Neuronal stem cell (in vitro differentiated cells): ENCODE data around the gene PITPNM3.

Source experiments
- DNase-seq: peaks from one replicate; pipeline ENCODE4 v3.0.0-alpha.2; 2013; ENCODE audit warnings: low spot score
- H2AFZ ChIP-seq: one replicate; pipeline ENCODE4 v1.6.1; 2013; ENCODE audit warnings: mild to moderate bottlenecking, low read length, inconsistent platforms
- H2AK5ac ChIP-seq: 2 replicates; pipeline ENCODE4 v1.6.1; 2013; ENCODE audit warnings: low read depth, mild to moderate bottlenecking, inconsistent platforms, low read length, moderate library complexity, mixed read lengths
- H2BK120ac ChIP-seq: 2 replicates; pipeline ENCODE4 v1.6.1; 2013; ENCODE audit warnings: low read depth, mild to moderate bottlenecking, inconsistent platforms, low read length, moderate library complexity, mixed read lengths
- H2BK12ac ChIP-seq: one replicate; pipeline ENCODE4 v1.6.1; 2013; ENCODE audit warnings: low read length, inconsistent platforms
- H2BK15ac ChIP-seq: 2 replicates; pipeline ENCODE4 v1.6.1; 2013; ENCODE audit warnings: mild to moderate bottlenecking, low read length, inconsistent platforms, mixed read lengths
- H2BK5ac ChIP-seq: one replicate; pipeline ENCODE4 v1.6.1; 2013; ENCODE audit warnings: inconsistent platforms, mild to moderate bottlenecking, low read length, moderate library complexity
- H3K14ac ChIP-seq: one replicate; pipeline ENCODE4 v1.6.1; 2013; ENCODE audit warnings: low read length, inconsistent platforms
- H3K18ac ChIP-seq: 2 replicates; pipeline ENCODE4 v1.6.1; 2013; ENCODE audit warnings: low read length, inconsistent platforms
- H3K23ac ChIP-seq: 2 replicates; pipeline ENCODE4 v1.6.1; 2013; ENCODE audit warnings: low read depth, mild to moderate bottlenecking, mixed read lengths, low read length, inconsistent platforms; ENCODE audit not compliant: poor library complexity
- H3K27ac ChIP-seq: replicated peaks from 3 replicates; pipeline ENCODE4 v1.5.1; 2013; ENCODE audit warnings: low read length, inconsistent platforms
- H3K27me3 ChIP-seq, 3 experiments: 2 replicates each; pipeline ENCODE4 v1.6.1; 2013; ENCODE audit warnings: low read length in 3 of 3, mild to moderate bottlenecking in 2 of 3, inconsistent platforms in 1 of 3, low read depth in 1 of 3, mixed read lengths in 1 of 3, moderate library complexity in 1 of 3; ENCODE audit not compliant: control insufficient read depth in 3 of 3, insufficient read depth in 3 of 3
- H3K36me3 ChIP-seq, 2 donors: replicated peaks in 1 of 2; 2 replicates each; pipeline ENCODE4 v1.6.1; 2013; ENCODE audit warnings: low read length in 2 of 2; ENCODE audit not compliant: control insufficient read depth in 2 of 2, insufficient read depth in 2 of 2
- H3K4ac ChIP-seq: 2 replicates; pipeline ENCODE4 v1.6.1; 2013; ENCODE audit warnings: inconsistent platforms, mild to moderate bottlenecking, low read length, moderate library complexity
- H3K4me1 ChIP-seq, 2 donors: 1 replicate in 1 of 2; 2 replicates in 1 of 2; pipeline ENCODE4 v1.6.1; 2013; ENCODE audit warnings: low read length in 2 of 2, low read depth in 1 of 2; ENCODE audit not compliant: control insufficient read depth in 2 of 2, insufficient read depth in 1 of 2
- H3K4me2 ChIP-seq: one replicate; pipeline ENCODE4 v1.6.1; 2013; ENCODE audit warnings: mild to moderate bottlenecking, low read length, inconsistent platforms; ENCODE audit not compliant: insufficient read depth, poor library complexity, severe bottlenecking
- H3K4me3 ChIP-seq, 2 donors: 2 replicates each; pipeline ENCODE4 v1.5.1; 2013; ENCODE audit warnings: low read length in 2 of 2, mild to moderate bottlenecking in 2 of 2, inconsistent platforms in 1 of 2, moderate library complexity in 1 of 2
- H3K79me1 ChIP-seq: one replicate; pipeline ENCODE4 v1.6.1; 2013; ENCODE audit warnings: low read depth, mild to moderate bottlenecking, inconsistent platforms, low read length, moderate library complexity
- H3K9ac ChIP-seq: one replicate; pipeline ENCODE4 v1.6.1; 2013; ENCODE audit warnings: mild to moderate bottlenecking, low read depth, low read length, inconsistent platforms; ENCODE audit not compliant: poor library complexity
- H3K9me3 ChIP-seq, 2 donors: replicated peaks in 1 of 2; 2 replicates each; pipeline versions ENCODE3 to v1.6.1; 2013; ENCODE audit warnings: low read length in 2 of 2, mild to moderate bottlenecking in 2 of 2, inconsistent platforms in 1 of 2, low read depth in 1 of 2, mixed read lengths in 1 of 2, moderate library complexity in 1 of 2; ENCODE audit not compliant: control insufficient read depth in 2 of 2, insufficient read depth in 1 of 2
- H4K8ac ChIP-seq: one replicate; pipeline ENCODE4 v1.6.1; 2013; ENCODE audit warnings: low read depth, mild to moderate bottlenecking, inconsistent platforms, low read length, moderate library complexity
- H4K91ac ChIP-seq: one replicate; pipeline ENCODE4 v1.6.1; 2013; ENCODE audit warnings: low read length, low read depth, mild to moderate bottlenecking, inconsistent platforms; ENCODE audit not compliant: poor library complexity
- WGBS, 2 donors: extraction: QIAGEN DNeasy Blood & Tissue Kit; methylation state at CpG; one replicate each; pipeline ENCODE4 v1.1.7; 2013; ENCODE audit warnings: missing lambda C conversion rate in 2 of 2, mixed read lengths in 1 of 2; ENCODE audit not compliant: insufficient read length in 2 of 2, insufficient replicate concordance in 1 of 2; ENCODE audit errors: extremely low coverage in 2 of 2; 5-methylcytosine and 5-hydroxymethylcytosine counted together

Gene PITPNM3

GRCh38 chr17:6477831-6478383, 78.4 kb downstream of the PITPNM3 start:
- Histone ChIP-seq H2AK5ac (peak overlapping the region; percentile 93), H2AFZ (no peak overlapping the region), H3K4me1 (peaks cover 13 to 33% of the 10 kb centered on the region in 2 donors), H3K79me1 (no peaks in the 10 kb centered on the region), H3K18ac (peak overlapping the region; percentile 90), H3K23ac (peak overlapping the region; percentile 76), H4K8ac (no peak overlapping the region), H3K27me3 (peaks cover 0 to 3% (median 0%) of the 10 kb centered on the region in 3 experiments), H3K14ac (no peak overlapping the region), H3K27ac (no peak overlapping the region), H3K4me2 (no peak overlapping the region), H3K4ac (no peak overlapping the region), H3K9ac (no peak overlapping the region), H2BK15ac (peak overlapping the region; percentile 99), H2BK5ac (peak overlapping the region; percentile 17), H4K91ac (peak overlapping the region; percentile 27), H3K36me3 (no peaks in the 10 kb centered on the region), H2BK12ac (peak overlapping the region; percentile 69), H3K9me3 (no peaks in the 10 kb centered on the region), H2BK120ac (peak overlapping the region; percentile 93), H3K4me3 (no peak overlapping the region)
- DNase-seq: no peak
- WGBS, 2 donors: no CpG with 5 or more reads among the region's 14 CpGs

DNA sequence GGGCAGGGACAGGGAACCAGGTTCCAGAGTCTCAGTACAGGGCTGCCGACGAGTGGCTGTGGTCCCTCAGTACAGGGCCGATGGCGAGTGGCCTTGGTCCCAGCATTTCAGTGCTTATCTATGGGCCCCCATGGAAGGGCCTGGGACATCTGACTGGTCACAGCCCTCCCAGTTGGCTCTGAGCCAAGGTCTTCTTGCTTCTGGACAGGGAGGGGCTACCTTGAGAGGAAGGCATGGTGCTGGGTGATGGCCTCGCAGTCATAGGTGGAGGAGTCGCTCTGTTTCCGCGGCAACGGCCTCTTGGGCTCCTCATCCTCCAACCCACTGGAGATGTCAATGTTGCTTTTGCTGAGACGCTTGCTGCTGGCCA, 79.6 kb downstream of the PITPNM3 start:
- Histone ChIP-seq H3K4ac (no peak overlapping the region), H3K9me3 (no peaks in the 10 kb centered on the region), H3K18ac (peak overlapping the region; percentile 42), H2BK15ac (peak overlapping the region; percentile 97), H3K79me1 (no peaks in the 10 kb centered on the region), H3K14ac (no peak overlapping the region), H3K23ac (no peak overlapping the region), H3K9ac (peak overlapping the region; percentile 22), H4K8ac (no peak overlapping the region), H3K27ac (no peak overlapping the region), H2BK12ac (no peak overlapping the region), H3K4me1 (peaks cover 15 to 44% of the 10 kb centered on the region in 2 donors), H3K4me2 (no peak overlapping the region), H2AFZ (no peak overlapping the region), H2BK5ac (peak overlapping the region; percentile 79), H2BK120ac (no peak overlapping the region), H2AK5ac (peak overlapping the region; percentile 89), H4K91ac (no peak overlapping the region), H3K4me3 (no peak overlapping the region), H3K36me3 (no peaks in the 10 kb centered on the region), H3K27me3 (peaks cover 0 to 3% (median 0%) of the 10 kb centered on the region in 3 experiments)
- WGBS, 2 donors: no CpG with 5 or more reads among the region's 10 CpGs
- DNase-seq: no peak

DNA sequence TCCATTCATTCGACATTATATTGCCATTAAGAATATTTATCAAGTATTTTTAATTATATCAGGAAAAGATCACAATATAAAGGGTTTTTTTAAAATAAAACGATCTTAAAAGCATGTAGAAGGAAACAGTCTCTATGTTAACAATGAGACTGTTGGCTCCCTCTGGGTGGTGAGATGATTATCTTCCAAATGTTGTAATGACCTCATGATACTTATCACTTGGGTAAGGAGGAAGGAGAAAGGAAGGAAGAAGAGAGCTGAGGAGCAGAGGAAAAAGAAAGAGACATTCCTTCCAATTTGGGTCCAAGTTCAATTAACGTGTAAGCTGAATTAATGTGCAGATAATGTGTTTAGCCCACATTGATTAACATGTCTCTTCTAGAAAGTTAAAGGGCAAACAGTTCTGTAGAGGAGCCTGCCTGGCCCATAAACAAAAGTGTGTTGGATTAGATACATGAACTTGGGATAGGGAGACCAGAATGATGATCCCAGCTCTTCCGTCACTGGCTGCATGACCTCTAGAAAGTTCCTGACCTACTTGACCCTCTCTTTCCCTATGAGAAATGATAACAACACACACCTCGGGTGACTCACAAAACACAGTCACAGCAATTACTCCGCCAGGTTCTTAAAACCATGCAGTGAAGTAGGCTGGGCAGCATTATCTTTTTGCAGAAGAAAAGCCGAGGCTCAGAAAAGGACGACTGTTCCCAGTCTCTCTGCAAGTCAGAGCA, 80.1 kb downstream of the PITPNM3 start:
- Histone ChIP-seq H3K9me3 (no peaks in the 10 kb centered on the region), H3K79me1 (no peaks in the 10 kb centered on the region), H3K4me3 (no peak overlapping the region), H2AFZ (no peak overlapping the region), H2BK120ac (no peak overlapping the region), H2AK5ac (peak overlapping the region; percentile 89), H4K8ac (no peak overlapping the region), H3K4me2 (no peak overlapping the region), H3K27me3 (peaks cover 0 to 3% (median 0%) of the 10 kb centered on the region in 3 experiments), H2BK5ac (peak overlapping the region; percentile 79), H3K36me3 (no peaks in the 10 kb centered on the region), H3K23ac (no peak overlapping the region), H3K9ac (peak overlapping the region; percentile 22), H3K4ac (no peak overlapping the region), H4K91ac (no peak overlapping the region), H2BK12ac (no peak overlapping the region), H3K27ac (no peak overlapping the region), H3K14ac (no peak overlapping the region), H3K18ac (no peak overlapping the region), H3K4me1 (peaks cover 16 to 48% of the 10 kb centered on the region in 2 donors), H2BK15ac (peak overlapping the region; percentile 97)
- WGBS, 2 donors: no CpG with 5 or more reads among the region's 8 CpGs
- DNase-seq: no peak

GRCh38 chr17:6475411-6475810, 80.9 kb downstream of the PITPNM3 start:
- no CpG with 5 or more reads among the region's 4 CpGs for WGBS, 2 donors
- H3K27ac ChIP-seq: no peak overlapping the region
- no peak overlapping the region for H3K4ac ChIP-seq
- DNase-seq: no peak
- H3K18ac ChIP-seq: no peak overlapping the region
- no peak overlapping the region for H4K8ac ChIP-seq
- no peak overlapping the region for H2BK5ac ChIP-seq
- H3K79me1 ChIP-seq: no peaks in the 10 kb centered on the region
- H2BK15ac ChIP-seq: no peak overlapping the region
- no peak overlapping the region for H3K23ac ChIP-seq
- no peaks in the 10 kb centered on the region for H3K36me3 ChIP-seq
- no peak overlapping the region for H3K9ac ChIP-seq
- H3K4me2 ChIP-seq: no peak overlapping the region
- H3K4me3 ChIP-seq: no peak overlapping the region
- no peak overlapping the region for H2BK12ac ChIP-seq
- no peak overlapping the region for H2AK5ac ChIP-seq
- peak overlapping the region; percentile 38 for H2AFZ ChIP-seq
- H2BK120ac ChIP-seq: no peak overlapping the region
- no peak overlapping the region for H4K91ac ChIP-seq
- no peaks in the 10 kb centered on the region for H3K9me3 ChIP-seq
- peaks cover 0 to 3% (median 0%) of the 10 kb centered on the region in 3 experiments for H3K27me3 ChIP-seq
- H3K4me1 ChIP-seq: peaks cover 16 to 51% of the 10 kb centered on the region in 2 donors
- H3K14ac ChIP-seq: no peak overlapping the region
